HG03196 (cell line): Measurements from ENCODE around the gene HPCA.

ENCODE experiments used
- ATAC-seq: cut with Tn5 transposase; IDR thresholded peaks from one replicate; pipeline ENCODE4 v1.9.1; 2021; ENCODE audit not compliant: unreplicated experiment

The HPCA gene

GRCh38 chr1:32928285-32928684 lies 42.0 kb downstream of the HPCA start:
- ATAC-seq: no peak

- ATAC-seq: no peak
Observed at GRCh38 chr1:32928715-32929114, 42.4 kb downstream of the HPCA start.

- ATAC-seq: no peak
Observed at GRCh38 chr1:32929366-32929765, 43.1 kb downstream of the HPCA start.

- ATAC-seq: no peak
Observed at GRCh38 chr1:32931760-32932159, 45.5 kb downstream of the HPCA start.

GRCh38 chr1:32933742-32934322 lies 47.5 kb downstream of the HPCA start:
- ATAC-seq: no peak

GRCh38 chr1:32934535-32934934 lies 48.2 kb downstream of the HPCA start:
- ATAC-seq: no peak

GRCh38 chr1:32937061-32937460 lies 50.8 kb downstream of the HPCA start:
- no peak for ATAC-seq

- no peak for ATAC-seq
Observed at GRCh38 chr1:32939655-32940371, 53.5 kb downstream of the HPCA start.

- no peak for ATAC-seq
Observed at GRCh38 chr1:32944180-32944579, 57.9 kb downstream of the HPCA start.
